K562 (cell line): ENCODE results near the gene ITPRIP. TPM values are rescaled to one million over a fixed set of nuclear protein-coding genes. Genes with fewer than 3 reads are reported as not detected.

ENCODE experiments used
- MAFK ChIP-seq: IDR thresholded peaks from 2 replicates; pipeline ENCODE4 v1.6.1; 2011; ENCODE audit warnings: low read length, improper control_type of control experiment
- MCM3 ChIP-seq: fragments of 450-650 bp; IDR thresholded peaks from 2 replicates; pipeline ENCODE4 v1.6.1; 2016
- MTA2 ChIP-seq: fragments of 450-650 bp; IDR thresholded peaks from 2 replicates; pipeline ENCODE4 v1.6.1; 2016; ENCODE audit warnings: low read depth
- RAD21 ChIP-seq, 2 experiments: fragments of 250-450 bp in 1 of 2; fragments of 450-650 bp in 1 of 2; sonication (Bioruptor Pico) in 1 of 2; formaldehyde crosslinking in 1 of 2; IDR thresholded peaks in 1 of 2; conservative IDR thresholded peaks in 1 of 2; 2 replicates each; pipeline versions ENCODE4 v1.4.0 to v1.8.0; 2020 to 2022; ENCODE audit warnings: mild to moderate bottlenecking in 2 of 2, moderate library complexity in 1 of 2
- TEAD4 ChIP-seq, 2 experiments: sonication (generic) in 1 of 2; formaldehyde crosslinking in 1 of 2; IDR thresholded peaks; 2 replicates each; pipeline versions ENCODE4 v1.6.1 to v1.8.0; 2012 to 2022; ENCODE audit warnings: borderline replicate concordance in 1 of 2, inconsistent platforms in 1 of 2, low read length in 1 of 2, mild to moderate bottlenecking in 1 of 2, missing genetic modification reagents in 1 of 2
- TRIM24 ChIP-seq, 2 experiments: fragments of 450-650 bp; IDR thresholded peaks; 2 replicates each; pipeline ENCODE4 v1.6.1; 2016
- ZNF445 ChIP-seq: fragments of 250-450 bp; sonication (Bioruptor Pico); IDR thresholded peaks from 2 replicates; pipeline ENCODE4 v1.4.0; 2020; ENCODE audit warnings: low read depth, mild to moderate bottlenecking, moderate library complexity
- ZNF696 ChIP-seq: fragments of 250-450 bp; sonication (Bioruptor Pico); conservative IDR thresholded peaks from 2 replicates; pipeline ENCODE4 v1.4.0; 2020; ENCODE audit warnings: mild to moderate bottlenecking, moderate library complexity
- polyA plus RNA-seq, 8 experiments: library from polyadenylated mRNA; depleted of rRNA in 4 of 8; stranded (reverse) in 5 of 8; unstranded in 3 of 8; fragments of >200 nt; fragmentation: Nextera tagmentation in 2 of 8; fragmentation: Illumina TruSeq in 1 of 8; extraction: Ambion mirVana in 2 of 8; extraction: Trizol in 1 of 8; gene quantifications; 2 replicates each; pipeline versions ENCODE4 v1.2.1 to v1.2.3, GENCODE V29; 2011 to 2014; ENCODE audit warnings: inconsistent platforms in 1 of 8, missing spikeins in 1 of 8
- total RNA-seq, 7 experiments: library from RNA; depleted of rRNA in 6 of 7; stranded (reverse); fragments of >200 nt in 6 of 7; fragmentation: Illumina TruSeq in 2 of 7; extraction: Trizol in 2 of 7; gene quantifications; 2 replicates each; pipeline versions ENCODE4 v1.2.1 to v1.2.3, GENCODE V29; 2011 to 2021; ENCODE audit warnings: low replicate concordance in 1 of 7
- TF ChIP-seq, protein P1 (sequence below), 2 experiments: fragments of 450-650 bp in 1 of 2; IDR thresholded peaks; 2 replicates each; pipeline ENCODE4 v1.6.1; 2011 to 2017; ENCODE audit warnings: low read depth in 2 of 2, antibody characterized with exemption in 1 of 2, borderline replicate concordance in 1 of 2, low read length in 1 of 2, mild to moderate bottlenecking in 1 of 2, mixed read lengths in 1 of 2; ENCODE audit not compliant: control insufficient read depth in 1 of 2
- TF ChIP-seq, protein P2 (sequence below): fragments of 250-450 bp; sonication (Bioruptor Pico); IDR thresholded peaks from 2 replicates; pipeline ENCODE4 v1.8.0; 2022; ENCODE audit warnings: moderate library complexity, mild to moderate bottlenecking, inconsistent platforms
- TF ChIP-seq, protein P3 (sequence below): IDR thresholded peaks from 2 replicates; pipeline ENCODE4 v1.6.1; 2016; ENCODE audit warnings: missing genetic modification characterization, missing compliant biosample characterization
- TF ChIP-seq, protein P4 (sequence below): sonication (generic); formaldehyde crosslinking; IDR thresholded peaks from 2 replicates; pipeline ENCODE4 v1.8.0; 2022; ENCODE audit warnings: mild to moderate bottlenecking, missing genetic modification reagents
- TF ChIP-seq, protein P5 (sequence below): fragments of 250-450 bp; sonication (Bioruptor Pico); IDR thresholded peaks from 2 replicates; pipeline ENCODE4 v1.5.0; 2021; ENCODE audit warnings: mild to moderate bottlenecking, moderate library complexity

The ITPRIP gene
- total and polyA plus RNA-seq, 9 of the 15 experiments (the other 6 are each of a cell fraction or from before 2014, with no cell fraction given), result 4.4 to 28.5 (median 10.9) TPM

DNA sequence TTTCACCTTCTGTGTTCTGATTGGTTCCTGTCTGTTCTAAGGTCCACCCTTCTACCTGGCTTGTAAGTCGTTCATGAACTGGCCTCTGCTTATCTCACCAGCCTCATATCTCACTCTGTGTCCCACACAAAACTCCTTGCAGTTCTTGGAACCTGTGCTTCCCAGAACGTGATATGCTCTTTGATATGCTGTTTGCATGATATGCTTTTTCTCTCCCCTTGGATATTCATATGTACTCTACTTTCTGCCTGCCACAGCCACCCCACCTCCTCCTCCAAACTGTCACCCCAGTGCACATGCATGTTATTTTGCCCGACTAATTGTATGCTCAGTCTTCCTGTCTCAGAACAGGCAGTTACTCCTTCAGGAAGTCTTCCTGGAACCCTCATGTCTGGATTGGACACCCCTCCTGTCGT is 1.9 kb upstream of the ITPRIP start (continued):
- TF ChIP-seq, protein P1, sequence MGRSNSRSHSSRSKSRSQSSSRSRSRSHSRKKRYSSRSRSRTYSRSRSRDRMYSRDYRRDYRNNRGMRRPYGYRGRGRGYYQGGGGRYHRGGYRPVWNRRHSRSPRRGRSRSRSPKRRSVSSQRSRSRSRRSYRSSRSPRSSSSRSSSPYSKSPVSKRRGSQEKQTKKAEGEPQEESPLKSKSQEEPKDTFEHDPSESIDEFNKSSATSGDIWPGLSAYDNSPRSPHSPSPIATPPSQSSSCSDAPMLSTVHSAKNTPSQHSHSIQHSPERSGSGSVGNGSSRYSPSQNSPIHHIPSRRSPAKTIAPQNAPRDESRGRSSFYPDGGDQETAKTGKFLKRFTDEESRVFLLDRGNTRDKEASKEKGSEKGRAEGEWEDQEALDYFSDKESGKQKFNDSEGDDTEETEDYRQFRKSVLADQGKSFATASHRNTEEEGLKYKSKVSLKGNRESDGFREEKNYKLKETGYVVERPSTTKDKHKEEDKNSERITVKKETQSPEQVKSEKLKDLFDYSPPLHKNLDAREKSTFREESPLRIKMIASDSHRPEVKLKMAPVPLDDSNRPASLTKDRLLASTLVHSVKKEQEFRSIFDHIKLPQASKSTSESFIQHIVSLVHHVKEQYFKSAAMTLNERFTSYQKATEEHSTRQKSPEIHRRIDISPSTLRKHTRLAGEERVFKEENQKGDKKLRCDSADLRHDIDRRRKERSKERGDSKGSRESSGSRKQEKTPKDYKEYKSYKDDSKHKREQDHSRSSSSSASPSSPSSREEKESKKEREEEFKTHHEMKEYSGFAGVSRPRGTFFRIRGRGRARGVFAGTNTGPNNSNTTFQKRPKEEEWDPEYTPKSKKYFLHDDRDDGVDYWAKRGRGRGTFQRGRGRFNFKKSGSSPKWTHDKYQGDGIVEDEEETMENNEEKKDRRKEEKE (IDR thresholded peaks at IDR 0.05; ENCODE audit: borderline replicate concordance in 1 of 2, control insufficient read depth in 1 of 2, low read depth in 2 of 2, low read length in 1 of 2), result no peak
- no peak for TF ChIP-seq ZNF696 (CRISPR knock-in tag)
- peak in 1 of 2 experiments; percentile 7; a peak in 1 of 4 replicates for TF ChIP-seq RAD21 (CRISPR knock-in tag; conservative IDR thresholded peaks at IDR 0.05 in 1 of 2, IDR thresholded peaks at IDR 0.05 in 1 of 2)
- TF ChIP-seq, protein P2, sequence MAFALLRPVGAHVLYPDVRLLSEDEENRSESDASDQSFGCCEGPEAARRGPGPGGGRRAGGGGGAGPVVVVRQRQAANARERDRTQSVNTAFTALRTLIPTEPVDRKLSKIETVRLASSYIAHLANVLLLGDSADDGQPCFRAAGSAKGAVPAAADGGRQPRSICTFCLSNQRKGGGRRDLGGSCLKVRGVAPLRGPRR (CRISPR knock-in tag), result no peak
- peak; percentile 74 for TF ChIP-seq TEAD4 (IDR thresholded peaks at IDR 0.05; ENCODE audit: low read length)
- no peak for TF ChIP-seq TEAD4 (CRISPR knock-in tag; IDR thresholded peaks at IDR 0.05; ENCODE audit: borderline replicate concordance)
- peak in 1 of 2 experiments; percentile 57; a peak in 2 of 4 replicates for TF ChIP-seq TRIM24 (IDR thresholded peaks at IDR 0.05)
- TF ChIP-seq MCM3, result no peak
- no peak for TF ChIP-seq MAFK
- peak; percentile 56; the same call in 1 of the 2 replicates for TF ChIP-seq MTA2
- TF ChIP-seq, protein P3, sequence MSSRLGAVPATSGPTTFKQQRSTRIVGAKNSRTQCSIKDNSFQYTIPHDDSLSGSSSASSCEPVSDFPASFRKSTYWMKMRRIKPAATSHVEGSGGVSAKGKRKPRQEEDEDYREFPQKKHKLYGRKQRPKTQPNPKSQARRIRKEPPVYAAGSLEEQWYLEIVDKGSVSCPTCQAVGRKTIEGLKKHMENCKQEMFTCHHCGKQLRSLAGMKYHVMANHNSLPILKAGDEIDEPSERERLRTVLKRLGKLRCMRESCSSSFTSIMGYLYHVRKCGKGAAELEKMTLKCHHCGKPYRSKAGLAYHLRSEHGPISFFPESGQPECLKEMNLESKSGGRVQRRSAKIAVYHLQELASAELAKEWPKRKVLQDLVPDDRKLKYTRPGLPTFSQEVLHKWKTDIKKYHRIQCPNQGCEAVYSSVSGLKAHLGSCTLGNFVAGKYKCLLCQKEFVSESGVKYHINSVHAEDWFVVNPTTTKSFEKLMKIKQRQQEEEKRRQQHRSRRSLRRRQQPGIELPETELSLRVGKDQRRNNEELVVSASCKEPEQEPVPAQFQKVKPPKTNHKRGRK (tag), result no peak
- TF ChIP-seq, protein P4, sequence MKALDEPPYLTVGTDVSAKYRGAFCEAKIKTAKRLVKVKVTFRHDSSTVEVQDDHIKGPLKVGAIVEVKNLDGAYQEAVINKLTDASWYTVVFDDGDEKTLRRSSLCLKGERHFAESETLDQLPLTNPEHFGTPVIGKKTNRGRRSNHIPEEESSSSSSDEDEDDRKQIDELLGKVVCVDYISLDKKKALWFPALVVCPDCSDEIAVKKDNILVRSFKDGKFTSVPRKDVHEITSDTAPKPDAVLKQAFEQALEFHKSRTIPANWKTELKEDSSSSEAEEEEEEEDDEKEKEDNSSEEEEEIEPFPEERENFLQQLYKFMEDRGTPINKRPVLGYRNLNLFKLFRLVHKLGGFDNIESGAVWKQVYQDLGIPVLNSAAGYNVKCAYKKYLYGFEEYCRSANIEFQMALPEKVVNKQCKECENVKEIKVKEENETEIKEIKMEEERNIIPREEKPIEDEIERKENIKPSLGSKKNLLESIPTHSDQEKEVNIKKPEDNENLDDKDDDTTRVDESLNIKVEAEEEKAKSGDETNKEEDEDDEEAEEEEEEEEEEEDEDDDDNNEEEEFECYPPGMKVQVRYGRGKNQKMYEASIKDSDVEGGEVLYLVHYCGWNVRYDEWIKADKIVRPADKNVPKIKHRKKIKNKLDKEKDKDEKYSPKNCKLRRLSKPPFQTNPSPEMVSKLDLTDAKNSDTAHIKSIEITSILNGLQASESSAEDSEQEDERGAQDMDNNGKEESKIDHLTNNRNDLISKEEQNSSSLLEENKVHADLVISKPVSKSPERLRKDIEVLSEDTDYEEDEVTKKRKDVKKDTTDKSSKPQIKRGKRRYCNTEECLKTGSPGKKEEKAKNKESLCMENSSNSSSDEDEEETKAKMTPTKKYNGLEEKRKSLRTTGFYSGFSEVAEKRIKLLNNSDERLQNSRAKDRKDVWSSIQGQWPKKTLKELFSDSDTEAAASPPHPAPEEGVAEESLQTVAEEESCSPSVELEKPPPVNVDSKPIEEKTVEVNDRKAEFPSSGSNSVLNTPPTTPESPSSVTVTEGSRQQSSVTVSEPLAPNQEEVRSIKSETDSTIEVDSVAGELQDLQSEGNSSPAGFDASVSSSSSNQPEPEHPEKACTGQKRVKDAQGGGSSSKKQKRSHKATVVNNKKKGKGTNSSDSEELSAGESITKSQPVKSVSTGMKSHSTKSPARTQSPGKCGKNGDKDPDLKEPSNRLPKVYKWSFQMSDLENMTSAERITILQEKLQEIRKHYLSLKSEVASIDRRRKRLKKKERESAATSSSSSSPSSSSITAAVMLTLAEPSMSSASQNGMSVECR, result no peak
- no peak for TF ChIP-seq ZNF445 (CRISPR knock-in tag)
- TF ChIP-seq, protein P5, sequence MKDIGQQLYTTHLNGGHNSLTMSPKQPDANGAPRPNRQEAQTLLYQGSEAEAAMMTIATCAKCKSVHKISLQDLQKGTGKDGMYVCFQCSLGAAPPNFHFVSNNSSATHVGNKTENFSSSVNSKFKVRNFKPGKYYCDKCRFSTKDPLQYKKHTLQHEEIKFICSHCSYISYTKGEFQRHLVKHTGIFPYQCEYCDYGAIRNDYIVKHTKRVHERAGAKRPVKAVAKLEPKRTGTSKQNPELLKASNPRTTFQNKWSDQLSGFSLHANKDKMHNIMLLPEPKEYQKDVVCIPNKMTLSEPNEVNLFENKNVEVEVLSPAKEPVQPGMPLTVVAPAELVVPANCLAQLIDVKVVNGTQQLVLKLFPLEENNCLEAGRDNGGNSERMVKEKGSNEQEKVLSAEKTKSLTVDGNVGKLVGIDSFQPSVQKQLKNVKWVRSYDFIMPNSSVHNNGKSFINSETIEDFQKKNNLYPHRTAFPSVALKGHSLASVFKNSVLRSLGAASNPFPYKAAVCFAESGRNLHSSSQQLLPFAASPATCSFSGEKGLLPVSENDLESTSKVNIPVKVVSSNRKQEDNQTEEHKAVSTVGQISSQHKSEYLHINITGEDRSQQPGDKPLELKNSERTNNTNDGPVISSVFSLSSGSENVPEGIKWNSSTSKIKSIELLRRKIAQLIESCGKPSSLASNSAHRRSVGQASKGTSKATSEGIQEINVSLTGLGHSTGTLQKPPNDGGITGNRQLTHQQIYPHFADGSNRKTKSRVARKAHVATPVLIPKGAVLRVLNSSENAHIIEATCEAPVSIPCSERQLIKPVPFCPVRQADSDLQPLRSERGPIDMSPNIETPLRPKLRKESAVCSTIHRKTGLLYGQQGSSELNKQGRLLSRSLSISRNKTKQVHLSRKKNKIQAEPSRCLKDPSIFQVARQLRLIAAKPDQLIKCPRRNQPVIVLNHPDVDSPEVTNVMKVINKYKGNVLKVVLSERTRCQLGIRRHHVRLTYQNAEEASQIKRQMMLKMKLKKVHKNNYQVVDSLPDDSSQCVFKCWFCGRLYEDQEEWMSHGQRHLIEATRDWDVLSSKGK (CRISPR knock-in tag), result no peak
